Left renal cortex interstitium (tissue), 4 donors: Measurements from ENCODE around the gene SLC16A5. TPM values are rescaled to one million over a fixed set of nuclear protein-coding genes. Genes with fewer than 3 reads are reported as not detected.
"Not testable (repeated sequence)": the region's sequence is repeated elsewhere in the genome, so short reads cannot be mapped to it uniquely, and the experiment has no call there.

ENCODE experiments used
- DNase-seq, 4 donors: peaks; one replicate each; pipeline ENCODE4 v3.0.0-alpha.2; 2013; ENCODE audit warnings: low read depth in 4 of 4, low spot score in 2 of 4, missing footprints in 1 of 4
- polyA plus RNA-seq, 4 donors: library from polyadenylated mRNA; unstranded; fragments of 120-200 nt; gene quantifications; one replicate each; pipeline ENCODE4 v1.2.1, GENCODE V29; 2013; ENCODE audit not compliant: insufficient read length in 4 of 4

The SLC16A5 gene
- polyA plus RNA-seq, 4 donors = 23.6 to 45.3 (median 33.4) TPM

- peak in 3 of 4 donors; percentile 60 to 82 (median 78) for DNase-seq
Measured at GRCh38 chr17:75131278-75132017, 43.7 kb downstream of the SLC16A5 start, which contains the start of gene NT5C. Gene NT5C, minus strand, starts transcription at chr17:75131742. Its CDS starts 35 bp downstream, at chr17:75131707.

- DNase-seq = not testable (repeated sequence)
Measured at GRCh38 chr17:75132018-75133000, 44.6 kb downstream of the SLC16A5 start.

DNA sequence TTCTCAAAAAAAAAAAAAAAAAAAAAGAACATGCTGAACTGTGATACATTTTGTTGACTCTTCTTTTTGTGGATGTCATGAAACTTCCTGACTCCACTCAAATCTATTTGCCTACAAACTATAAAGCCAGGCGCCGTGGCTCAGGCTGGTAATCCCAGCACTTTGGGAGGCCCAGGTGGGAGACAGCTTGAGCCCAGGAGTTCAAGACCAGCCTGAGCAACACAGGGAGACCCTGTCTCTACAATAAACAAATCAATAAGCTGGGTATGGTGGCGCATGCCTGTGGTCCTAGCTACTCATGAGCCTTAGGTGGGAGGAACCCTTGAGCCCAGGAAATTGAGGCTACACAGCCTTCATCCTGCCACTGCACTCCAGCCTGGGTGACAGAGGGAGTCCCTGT is 45.2 kb downstream of the SLC16A5 start:
- DNase-seq = no peak

GRCh38 chr17:75133607-75134347 is 46.0 kb downstream of the SLC16A5 start:
- not testable (repeated sequence) for DNase-seq

GRCh38 chr17:75135452-75135851 is 47.7 kb downstream of the SLC16A5 start:
- DNase-seq = no peak

- DNase-seq = no peak
Measured at GRCh38 chr17:75135946-75136345, 48.2 kb downstream of the SLC16A5 start.

GRCh38 chr17:75137762-75138161 is 50.0 kb downstream of the SLC16A5 start:
- not testable (repeated sequence) for DNase-seq

GRCh38 chr17:75138519-75138918 is 50.8 kb downstream of the SLC16A5 start:
- no peak for DNase-seq

DNA sequence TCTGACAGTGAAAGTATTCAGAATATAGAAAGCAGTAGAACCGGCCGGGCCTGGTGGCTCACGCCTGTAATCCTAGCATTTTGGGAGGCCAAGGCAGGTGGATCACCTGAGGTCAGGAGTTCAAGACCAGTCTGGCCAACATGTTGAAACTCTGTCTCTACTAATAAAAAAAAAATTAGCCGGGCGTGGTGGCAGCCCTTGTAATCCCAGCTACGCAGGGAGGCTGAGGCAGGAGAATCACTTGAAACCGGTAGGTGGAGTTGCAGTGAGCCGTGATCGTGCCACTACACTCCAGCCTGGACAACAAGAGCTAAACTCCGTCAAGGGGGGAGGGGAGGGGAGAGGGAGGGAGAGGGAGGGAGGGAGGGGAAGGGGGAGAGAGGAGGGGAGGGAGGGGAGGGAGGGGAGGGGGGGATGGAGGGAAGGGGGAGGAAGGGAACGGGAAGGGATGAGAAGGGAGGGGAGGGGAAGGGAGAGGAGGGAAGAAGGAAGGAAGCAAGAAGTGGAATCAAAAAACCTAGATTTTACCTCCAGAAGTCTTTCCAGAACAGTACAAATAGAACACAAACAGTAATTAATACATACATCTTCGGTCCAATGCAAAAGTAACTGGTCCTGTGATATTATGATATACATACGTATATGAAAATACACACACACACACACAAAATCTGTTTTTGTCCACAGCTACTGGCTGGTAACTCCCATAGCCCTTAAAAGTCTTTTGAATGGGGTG is 54.6 kb downstream of the SLC16A5 start:
- DNase-seq = no peak

DNA sequence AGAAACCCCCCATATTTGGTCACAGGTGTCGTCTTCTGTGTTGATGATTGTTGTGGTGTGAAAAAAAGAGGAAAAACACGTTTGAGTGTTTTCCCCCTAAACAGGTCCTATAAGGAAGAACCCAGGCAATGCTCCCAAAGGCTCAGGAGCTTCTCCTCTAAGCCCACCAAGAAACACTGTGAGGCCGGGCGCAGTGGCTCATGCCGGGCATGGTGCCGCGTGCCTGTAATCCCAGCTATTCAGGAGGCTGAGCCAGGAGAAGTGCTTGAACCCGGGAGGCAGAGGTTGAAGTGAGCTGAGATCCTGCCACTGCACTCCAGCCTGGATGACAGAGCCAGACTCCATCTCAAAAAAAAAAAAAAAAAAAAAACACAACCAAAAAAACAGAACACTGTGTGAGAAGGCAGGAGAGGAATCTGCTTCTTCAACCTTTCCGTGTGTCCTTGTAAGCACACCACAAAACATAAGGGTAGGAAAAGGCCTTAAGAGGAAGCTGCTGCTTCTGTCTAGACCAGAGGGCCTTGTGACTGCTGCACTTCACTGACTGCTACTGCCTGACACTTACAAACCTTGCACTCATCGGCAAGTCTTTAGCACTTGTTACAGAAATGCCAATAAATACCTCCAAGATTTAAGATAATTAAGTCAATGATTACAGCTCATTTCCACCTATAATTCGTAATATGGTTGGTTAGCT is 57.2 kb downstream of the SLC16A5 start:
- DNase-seq = no peak

- DNase-seq = no peak
Measured at GRCh38 chr17:75146592-75146991, 58.8 kb downstream of the SLC16A5 start.

- no peak for DNase-seq
Measured at GRCh38 chr17:75147878-75148546, 60.3 kb downstream of the SLC16A5 start.

DNA sequence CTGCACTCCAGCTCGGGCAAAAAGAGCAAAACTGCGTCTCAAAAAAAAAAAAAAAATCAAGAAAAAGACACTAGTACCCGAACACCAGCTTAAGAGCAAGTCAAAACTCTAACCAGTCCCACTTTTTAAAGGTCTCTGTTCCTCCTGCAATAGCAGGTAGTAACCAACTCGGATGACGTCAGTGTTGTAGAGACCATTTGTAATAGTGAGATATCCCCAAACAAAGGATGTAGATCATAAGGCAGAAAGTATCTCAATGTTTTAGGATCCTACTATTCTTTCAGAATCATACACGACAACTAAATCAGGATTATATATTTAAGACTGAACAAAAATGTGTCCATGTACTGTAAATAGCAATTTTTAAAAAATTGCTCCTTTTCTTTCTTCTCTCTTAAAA is 64.2 kb downstream of the SLC16A5 start:
- peak in 1 of 4 donors; percentile 13 for DNase-seq

DNA sequence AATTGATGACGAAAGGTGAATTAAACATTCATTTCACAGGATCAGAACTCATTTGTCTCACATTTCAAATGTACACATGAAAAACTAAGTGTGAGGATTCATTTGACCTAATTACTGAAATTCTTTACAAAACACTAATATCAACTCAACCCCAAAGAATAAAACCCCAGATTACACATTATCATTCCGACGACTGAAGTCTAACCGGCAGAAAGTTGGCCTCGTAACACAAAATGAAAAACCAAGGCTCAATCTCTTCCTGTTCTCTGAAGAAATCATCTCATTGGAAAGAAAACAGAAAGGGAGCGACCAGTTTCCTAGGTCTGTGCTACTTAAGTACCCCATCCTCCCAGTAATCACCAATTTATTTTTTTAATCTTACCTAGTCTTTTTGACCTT is 64.8 kb downstream of the SLC16A5 start:
- no peak for DNase-seq

- DNase-seq = peak in 3 of 4 donors; percentile 31 to 53 (median 35)
Measured at GRCh38 chr17:75152922-75153779, 65.4 kb downstream of the SLC16A5 start.

DNA sequence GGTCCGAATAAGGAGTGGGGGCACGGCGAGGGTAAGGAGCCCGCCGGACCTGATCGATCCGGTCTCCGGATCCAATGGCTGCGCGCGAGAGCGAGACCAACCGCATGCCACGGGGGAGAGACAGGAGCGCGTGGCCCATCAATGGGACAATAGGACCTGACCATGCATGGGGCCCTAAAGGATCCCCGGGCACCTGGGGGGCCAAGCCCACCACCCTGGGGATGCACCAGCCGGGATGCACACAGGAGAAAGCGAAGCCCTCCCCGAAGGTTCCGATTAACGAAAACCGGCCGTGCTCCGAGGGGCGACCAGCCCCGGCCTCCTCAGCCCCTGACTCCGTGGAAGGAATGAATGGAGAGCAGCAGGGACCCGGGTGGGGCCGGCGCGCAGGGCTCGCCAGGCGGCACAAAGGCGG is 66.0 kb downstream of the SLC16A5 start:
- DNase-seq = peak in 2 of 4 donors; percentile 34 to 37

- peak; percentile 92 to 99 (median 94) for DNase-seq
Measured at GRCh38 chr17:75154195-75155106, 66.7 kb downstream of the SLC16A5 start, which contains the start of gene JPT1. Gene JPT1, minus strand, starts transcription at chr17:75154512. Its CDS starts 115 bp downstream, at chr17:75154397.
